Smooth muscle cell of the brain vasculature (primary cell): ENCODE results near the gene RNPEPL1.
"Not testable (repeated sequence)": the region's sequence is repeated elsewhere in the genome, so short reads cannot be mapped to it uniquely, and the experiment has no call there.

ENCODE experiments used
- DNase-seq: peaks from one replicate; pipeline ENCODE4 v3.0.0-alpha.2; 2012; ENCODE audit warnings: low read depth, low spot score

Gene RNPEPL1

GRCh38 chr2:240603846-240604245 is 35.6 kb downstream of the RNPEPL1 start:
- no peak for DNase-seq

- DNase-seq, result no peak
These were observed 36.1 kb downstream of the RNPEPL1 start for GRCh38 chr2:240604291-240604938.

GRCh38 chr2:240604939-240605716 is 36.8 kb downstream of the RNPEPL1 start:
- DNase-seq, result no peak

GRCh38 chr2:240605867-240606743 is 37.8 kb downstream of the RNPEPL1 start:
- DNase-seq, result no peak

GRCh38 chr2:240611601-240612210 is 43.4 kb downstream of the RNPEPL1 start:
- no peak for DNase-seq

GRCh38 chr2:240613781-240614180 is 45.5 kb downstream of the RNPEPL1 start:
- no peak for DNase-seq

GRCh38 chr2:240614391-240614790 is 46.1 kb downstream of the RNPEPL1 start:
- no peak for DNase-seq

GRCh38 chr2:240615396-240615795 is 47.1 kb downstream of the RNPEPL1 start:
- DNase-seq, result no peak

- no peak for DNase-seq
These were observed 47.7 kb downstream of the RNPEPL1 start for GRCh38 chr2:240615820-240616547.

GRCh38 chr2:240616860-240617666 is 48.8 kb downstream of the RNPEPL1 start:
- DNase-seq, result not testable (repeated sequence)

GRCh38 chr2:240618776-240619175 is 50.5 kb downstream of the RNPEPL1 start:
- no peak for DNase-seq

- DNase-seq, result no peak
These were observed 51.3 kb downstream of the RNPEPL1 start for GRCh38 chr2:240619506-240620148.

GRCh38 chr2:240620149-240620731 is 52.0 kb downstream of the RNPEPL1 start:
- DNase-seq, result no peak

GRCh38 chr2:240620859-240621258 is 52.6 kb downstream of the RNPEPL1 start:
- no peak for DNase-seq

- DNase-seq, result no peak
These were observed 53.8 kb downstream of the RNPEPL1 start for GRCh38 chr2:240622060-240622411.

GRCh38 chr2:240622531-240623235 is 54.4 kb downstream of the RNPEPL1 start:
- peak; percentile 50 for DNase-seq

GRCh38 chr2:240623531-240624010 is 55.3 kb downstream of the RNPEPL1 start:
- no peak for DNase-seq
